GM20000 (cell line): ENCODE measurements around the gene SEPTIN10.

ENCODE experiments used
- DNase-seq: peaks from one replicate; pipeline ENCODE4 v3.0.0; 2012; ENCODE audit warnings: low spot score
- CTCF ChIP-seq: IDR thresholded peaks from 2 replicates; pipeline ENCODE4 v1.5.1; 2012; ENCODE audit warnings: mild to moderate bottlenecking, control low read depth; ENCODE audit errors: extremely low read depth, missing control alignments

Gene SEPTIN10

GRCh38 chr2:109533823-109534222, 79.9 kb downstream of the SEPTIN10 start:
- no peak for DNase-seq
- TF ChIP-seq CTCF: no peak

- no peak for DNase-seq
- TF ChIP-seq CTCF: no peak
Measured at GRCh38 chr2:109532728-109533076, 81.1 kb downstream of the SEPTIN10 start.

GRCh38 chr2:109531896-109532727, 81.7 kb downstream of the SEPTIN10 start:
- no peak for TF ChIP-seq CTCF
- DNase-seq: no peak

GRCh38 chr2:109531221-109531620, 82.5 kb downstream of the SEPTIN10 start:
- no peak for DNase-seq
- no peak for TF ChIP-seq CTCF

GRCh38 chr2:109530712-109531111, 83.1 kb downstream of the SEPTIN10 start:
- DNase-seq: no peak
- TF ChIP-seq CTCF: no peak

- TF ChIP-seq CTCF: no peak
Measured at GRCh38 chr2:109529532-109530449, 84.0 kb downstream of the SEPTIN10 start.

GRCh38 chr2:109528811-109529501, 84.8 kb downstream of the SEPTIN10 start:
- no peak for DNase-seq
- no peak for TF ChIP-seq CTCF

More at GRCh38 chr2:109529532-109530449, 84.0 kb downstream of the SEPTIN10 start:
- no peak for DNase-seq
